ENCODE measurements around the gene DAGLA. TPM values are rescaled to one million over a fixed set of nuclear protein-coding genes. Genes with fewer than 3 reads are reported as not detected.
"Not testable (repeated sequence)": the region's sequence is repeated elsewhere in the genome, so short reads cannot be mapped to it uniquely, and the experiment has no call there.

DAGLA gene
- total RNA-seq, 1 donor: 3.6 TPM

GRCh38 chr11:61650781-61651571 lies 29.2 kb upstream of the DAGLA start:
- Histone ChIP-seq H3K4me2 (ENCODE audit: insufficient read depth, low read length) (no peak overlapping the region), H3K4me3 (ENCODE audit: insufficient read depth, low read length) (no peak overlapping the region), H2AFZ (ENCODE audit: low read length) (no peak overlapping the region), H4K20me1 (ENCODE audit: insufficient read depth, low read length) (no peaks in the 10 kb centered on the region), H3K9me3 (ENCODE audit: low read depth, low read length) (no peaks in the 10 kb centered on the region), H3K79me2 (ENCODE audit: insufficient read depth, low read length) (no peaks in the 10 kb centered on the region), H3K36me3 (ENCODE audit: insufficient read depth, low read length) (no peaks in the 10 kb centered on the region), H3K4me1 (ENCODE audit: insufficient read depth, low read length) (no peaks in the 10 kb centered on the region), H3K27me3 (ENCODE audit: insufficient read depth, low read length) (peaks cover 12% of the 10 kb centered on the region), H3K27ac (ENCODE audit: low read depth, low read length) (no peak overlapping the region)
- no peak for DNase-seq (ENCODE audit: insufficient read length, low spot score, missing footprints)
- TF ChIP-seq, protein P1, sequence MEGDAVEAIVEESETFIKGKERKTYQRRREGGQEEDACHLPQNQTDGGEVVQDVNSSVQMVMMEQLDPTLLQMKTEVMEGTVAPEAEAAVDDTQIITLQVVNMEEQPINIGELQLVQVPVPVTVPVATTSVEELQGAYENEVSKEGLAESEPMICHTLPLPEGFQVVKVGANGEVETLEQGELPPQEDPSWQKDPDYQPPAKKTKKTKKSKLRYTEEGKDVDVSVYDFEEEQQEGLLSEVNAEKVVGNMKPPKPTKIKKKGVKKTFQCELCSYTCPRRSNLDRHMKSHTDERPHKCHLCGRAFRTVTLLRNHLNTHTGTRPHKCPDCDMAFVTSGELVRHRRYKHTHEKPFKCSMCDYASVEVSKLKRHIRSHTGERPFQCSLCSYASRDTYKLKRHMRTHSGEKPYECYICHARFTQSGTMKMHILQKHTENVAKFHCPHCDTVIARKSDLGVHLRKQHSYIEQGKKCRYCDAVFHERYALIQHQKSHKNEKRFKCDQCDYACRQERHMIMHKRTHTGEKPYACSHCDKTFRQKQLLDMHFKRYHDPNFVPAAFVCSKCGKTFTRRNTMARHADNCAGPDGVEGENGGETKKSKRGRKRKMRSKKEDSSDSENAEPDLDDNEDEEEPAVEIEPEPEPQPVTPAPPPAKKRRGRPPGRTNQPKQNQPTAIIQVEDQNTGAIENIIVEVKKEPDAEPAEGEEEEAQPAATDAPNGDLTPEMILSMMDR (IDR thresholded peaks at IDR 0.05; ENCODE audit: extremely low read depth, low read depth, low read length): no peak

GRCh38 chr11:61652135-61652534 lies 28.1 kb upstream of the DAGLA start:
- Histone ChIP-seq H2AFZ (ENCODE audit: low read length) (no peak overlapping the region), H3K27ac (ENCODE audit: low read depth, low read length) (no peak overlapping the region), H3K79me2 (ENCODE audit: insufficient read depth, low read length) (no peaks in the 10 kb centered on the region), H3K36me3 (ENCODE audit: insufficient read depth, low read length) (no peaks in the 10 kb centered on the region), H3K4me2 (ENCODE audit: insufficient read depth, low read length) (no peak overlapping the region), H3K27me3 (ENCODE audit: insufficient read depth, low read length) (peaks cover 12% of the 10 kb centered on the region), H3K4me3 (ENCODE audit: insufficient read depth, low read length) (no peak overlapping the region), H3K4me1 (ENCODE audit: insufficient read depth, low read length) (no peaks in the 10 kb centered on the region), H4K20me1 (ENCODE audit: insufficient read depth, low read length) (no peaks in the 10 kb centered on the region), H3K9me3 (ENCODE audit: low read depth, low read length) (no peaks in the 10 kb centered on the region)
- TF ChIP-seq, protein P1 (IDR thresholded peaks at IDR 0.05; ENCODE audit: extremely low read depth, low read depth, low read length): no peak
- DNase-seq (ENCODE audit: insufficient read length, low spot score, missing footprints): no peak

- Histone ChIP-seq H2AFZ (ENCODE audit: low read length) (no peak overlapping the region), H3K27ac (ENCODE audit: low read depth, low read length) (no peak overlapping the region), H3K9me3 (ENCODE audit: low read depth, low read length) (no peaks in the 10 kb centered on the region), H3K4me2 (ENCODE audit: insufficient read depth, low read length) (no peak overlapping the region), H3K79me2 (ENCODE audit: insufficient read depth, low read length) (no peaks in the 10 kb centered on the region), H3K4me3 (ENCODE audit: insufficient read depth, low read length) (no peak overlapping the region), H3K4me1 (ENCODE audit: insufficient read depth, low read length) (no peaks in the 10 kb centered on the region), H3K36me3 (ENCODE audit: insufficient read depth, low read length) (no peaks in the 10 kb centered on the region), H3K27me3 (ENCODE audit: insufficient read depth, low read length) (peaks cover 12% of the 10 kb centered on the region), H4K20me1 (ENCODE audit: insufficient read depth, low read length) (no peaks in the 10 kb centered on the region)
- TF ChIP-seq, protein P1 (IDR thresholded peaks at IDR 0.05; ENCODE audit: extremely low read depth, low read depth, low read length): no peak
- DNase-seq (ENCODE audit: insufficient read length, low spot score, missing footprints): no peak
Observed at GRCh38 chr11:61654397-61654829, 25.8 kb upstream of the DAGLA start.

DNA sequence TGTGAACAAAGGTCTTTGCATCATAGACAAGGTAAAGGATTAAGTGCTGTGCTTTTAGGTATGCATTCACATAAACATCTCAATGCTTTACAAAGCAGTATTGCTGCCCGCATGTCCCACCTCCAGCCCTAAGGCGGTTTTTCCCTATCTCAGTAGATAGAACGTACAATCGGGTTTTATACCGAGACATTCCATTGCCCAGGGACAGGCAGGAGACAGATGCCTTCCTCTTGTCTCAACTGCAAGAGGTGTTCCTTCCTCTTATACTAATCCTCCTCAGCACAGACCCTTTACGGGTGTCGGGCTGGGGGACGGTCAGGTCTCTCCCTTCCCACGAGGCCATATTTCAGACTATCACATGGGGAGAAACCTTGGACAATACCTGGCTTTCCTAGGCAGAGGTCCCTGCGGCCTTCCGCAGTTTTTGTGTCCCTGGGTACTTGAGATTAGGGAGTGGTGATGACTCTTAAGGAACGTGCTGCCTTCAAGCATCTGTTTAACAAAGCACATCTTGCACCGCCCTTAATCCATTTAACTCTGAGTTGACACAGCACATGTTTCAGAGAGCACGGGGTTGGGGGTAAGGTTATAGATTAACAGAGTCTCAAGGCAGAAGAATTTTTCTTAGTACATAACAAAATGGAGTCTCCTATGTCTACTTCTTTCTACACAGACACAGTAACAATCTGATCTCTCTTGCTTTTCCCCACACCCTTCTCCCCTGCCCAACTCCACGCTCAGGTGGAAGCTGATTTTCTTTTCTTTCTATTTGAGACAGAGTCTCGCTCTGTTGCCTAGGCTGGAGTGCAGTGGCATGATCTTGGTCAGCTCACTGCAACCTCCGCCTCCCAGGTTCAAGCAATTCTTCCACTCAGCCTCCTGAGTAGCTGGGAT lies 24.7 kb upstream of the DAGLA start:
- not testable (repeated sequence) for H3K27ac ChIP-seq (ENCODE audit: low read depth, low read length); H3K4me2 ChIP-seq (ENCODE audit: insufficient read depth, low read length); H3K79me2 ChIP-seq (ENCODE audit: insufficient read depth, low read length); H3K9me3 ChIP-seq (ENCODE audit: low read depth, low read length); H2AFZ ChIP-seq (ENCODE audit: low read length); DNase-seq (ENCODE audit: insufficient read length, low spot score, missing footprints); H3K4me1 ChIP-seq (ENCODE audit: insufficient read depth, low read length); H3K4me3 ChIP-seq (ENCODE audit: insufficient read depth, low read length); H4K20me1 ChIP-seq (ENCODE audit: insufficient read depth, low read length); H3K36me3 ChIP-seq (ENCODE audit: insufficient read depth, low read length)
- H3K27me3 ChIP-seq (ENCODE audit: insufficient read depth, low read length): peaks cover 12% of the 10 kb centered on the region

Data from osteoblast (primary cell).